NCI-H1105 (cell line): ENCODE measurements around the gene TARP.
"Not testable (repeated sequence)": the region's sequence is repeated elsewhere in the genome, so short reads cannot be mapped to it uniquely, and the experiment has no call there.

Experiments
- DNase-seq: peaks from one replicate; lab custom pipeline; 2025; lab: John Stamatoyannopoulos, UW

TARP gene

GRCh38 chr7:38262026-38262425, 11.4 kb downstream of the TARP start:
- not testable (repeated sequence) for DNase-seq

GRCh38 chr7:38261601-38262000, 11.8 kb downstream of the TARP start:
- DNase-seq = not testable (repeated sequence)

- DNase-seq = not testable (repeated sequence)
Measured at GRCh38 chr7:38259157-38259556, 14.3 kb downstream of the TARP start.

- no peak for DNase-seq
Measured at GRCh38 chr7:38257350-38257677, 16.1 kb downstream of the TARP start.

- not testable (repeated sequence) for DNase-seq
Measured at GRCh38 chr7:38249849-38250248, 23.6 kb downstream of the TARP start.

GRCh38 chr7:38248069-38248567, 25.3 kb downstream of the TARP start:
- DNase-seq = no peak

- DNase-seq = no peak
Measured at GRCh38 chr7:38245409-38245977, 27.9 kb downstream of the TARP start.

- DNase-seq = no peak
Measured at GRCh38 chr7:38244516-38244915, 28.9 kb downstream of the TARP start.

GRCh38 chr7:38243345-38243744, 30.1 kb downstream of the TARP start:
- not testable (repeated sequence) for DNase-seq

GRCh38 chr7:38242814-38243213, 30.6 kb downstream of the TARP start:
- no peak for DNase-seq

GRCh38 chr7:38241071-38241470, 32.4 kb downstream of the TARP start:
- DNase-seq = no peak

GRCh38 chr7:38239129-38239528, 34.3 kb downstream of the TARP start:
- not testable (repeated sequence) for DNase-seq

- no peak for DNase-seq
Measured at GRCh38 chr7:38235606-38236005, 37.8 kb downstream of the TARP start.

- DNase-seq = not testable (repeated sequence)
Measured at GRCh38 chr7:38234759-38235158, 38.7 kb downstream of the TARP start.

GRCh38 chr7:38232502-38233366, 40.7 kb downstream of the TARP start:
- no peak for DNase-seq

- no peak for DNase-seq
Measured at GRCh38 chr7:38229884-38230642, 43.4 kb downstream of the TARP start.

- DNase-seq = no peak
Measured at GRCh38 chr7:38229386-38229785, 44.0 kb downstream of the TARP start.

GRCh38 chr7:38224392-38224791, 49.0 kb downstream of the TARP start:
- DNase-seq = no peak

GRCh38 chr7:38223306-38223705, 50.1 kb downstream of the TARP start:
- DNase-seq = no peak

GRCh38 chr7:38222481-38223096, 50.8 kb downstream of the TARP start:
- DNase-seq = peak; percentile 29

GRCh38 chr7:38220452-38220851, 53.0 kb downstream of the TARP start:
- DNase-seq = no peak

GRCh38 chr7:38217672-38218071, 55.8 kb downstream of the TARP start:
- DNase-seq = no peak
